Measurements from ENCODE around the gene BHLHE41.

Gene BHLHE41

DNA sequence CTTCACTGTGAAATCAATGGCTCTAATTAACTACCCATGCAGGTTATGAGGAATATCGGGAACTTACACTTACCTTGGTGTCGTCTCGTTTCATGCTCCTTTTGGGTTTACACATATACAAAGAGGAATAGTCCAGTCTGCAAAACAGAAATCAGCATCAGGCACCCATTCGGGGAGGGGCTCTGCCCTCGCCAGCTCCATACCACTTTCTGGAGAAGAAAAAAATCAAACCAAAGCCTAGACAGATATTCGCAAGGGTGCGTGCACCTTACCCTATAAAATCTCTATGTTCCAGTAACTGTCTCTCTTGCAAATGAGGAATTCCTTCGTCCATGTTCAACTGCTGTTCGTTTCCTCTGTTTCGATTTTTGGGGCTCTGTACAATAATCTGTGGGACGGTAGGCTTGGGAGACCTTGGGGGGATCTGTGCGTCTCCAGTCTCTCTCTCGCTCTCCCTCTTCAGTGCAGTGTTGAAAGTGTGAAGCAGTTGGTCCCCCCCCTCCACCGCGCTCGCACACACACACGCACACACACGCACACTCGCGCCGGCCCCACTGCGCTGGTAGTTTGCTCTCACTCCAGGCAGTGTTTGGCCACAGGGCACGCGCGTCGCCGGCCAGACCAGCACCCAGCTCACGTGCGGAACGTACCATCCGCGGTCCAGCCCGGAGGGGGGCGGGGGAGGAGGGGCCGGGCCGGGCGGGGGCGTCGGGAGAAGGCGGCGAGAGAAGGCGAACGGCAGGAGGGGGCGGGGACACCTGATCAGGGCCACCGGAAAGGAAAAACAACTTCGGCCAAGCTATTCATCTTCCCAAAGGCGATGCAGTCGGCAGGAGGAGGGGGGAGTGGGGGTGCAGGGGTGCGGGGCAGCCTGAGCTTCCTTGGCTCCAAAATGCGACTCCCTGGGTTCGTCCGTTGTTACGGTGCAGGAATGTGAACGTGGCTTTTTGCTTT, at the start of gene BHLHE41:
Gene BHLHE41, minus strand, starts transcription at position 592 of the 954 bp plus-strand sequence. Its CDS starts 258 bp downstream, at position 334.
- DNase-seq = no peak

GRCh38 chr12:26172946-26173552, 48.2 kb upstream of the BHLHE41 start:
- DNase-seq = no peak

DNA sequence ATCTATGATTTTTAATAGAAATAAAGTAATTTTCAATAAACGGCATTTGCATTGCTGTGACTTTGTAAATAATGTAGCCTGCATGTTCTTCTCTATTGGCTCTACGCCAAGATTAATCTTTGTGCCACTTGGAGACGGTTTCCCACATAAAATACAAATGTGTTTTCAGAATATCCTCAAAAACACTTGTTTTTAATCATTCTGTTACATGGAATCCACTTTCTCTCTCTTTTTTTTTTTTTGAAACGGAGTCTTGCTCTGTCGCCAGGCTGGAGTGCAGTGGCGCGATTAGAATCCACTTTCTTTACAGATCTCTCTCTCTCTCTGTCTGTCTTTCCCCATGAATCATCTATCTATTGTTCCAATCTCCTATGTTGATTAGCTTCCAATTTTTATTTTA, 47.7 kb upstream of the BHLHE41 start:
- DNase-seq = no peak

DNA sequence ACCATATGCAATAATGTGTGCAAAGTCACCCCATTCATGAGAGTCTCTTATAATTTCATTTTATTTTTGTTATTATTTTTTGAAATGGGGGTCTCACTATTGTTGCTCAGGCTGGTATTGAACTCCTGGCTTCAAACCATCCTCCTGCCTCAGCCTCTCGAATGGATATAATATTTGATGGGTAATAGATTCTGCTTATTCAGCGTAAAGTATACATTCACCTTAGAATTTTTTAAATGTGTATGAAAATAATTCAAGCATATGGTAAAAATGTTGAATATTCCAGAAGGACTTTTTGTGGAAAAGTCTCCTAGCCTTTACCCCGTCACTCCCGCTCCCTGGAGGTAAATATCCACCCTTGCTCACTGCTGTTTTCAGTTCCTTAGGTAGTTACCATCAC, 47.2 kb upstream of the BHLHE41 start:
- no peak for DNase-seq

GRCh38 chr12:26164118-26164517, 39.3 kb upstream of the BHLHE41 start:
- no peak for DNase-seq

GRCh38 chr12:26162905-26163304, 38.1 kb upstream of the BHLHE41 start:
- DNase-seq = no peak

GRCh38 chr12:26162174-26162573, 37.3 kb upstream of the BHLHE41 start:
- no peak for DNase-seq

DNA sequence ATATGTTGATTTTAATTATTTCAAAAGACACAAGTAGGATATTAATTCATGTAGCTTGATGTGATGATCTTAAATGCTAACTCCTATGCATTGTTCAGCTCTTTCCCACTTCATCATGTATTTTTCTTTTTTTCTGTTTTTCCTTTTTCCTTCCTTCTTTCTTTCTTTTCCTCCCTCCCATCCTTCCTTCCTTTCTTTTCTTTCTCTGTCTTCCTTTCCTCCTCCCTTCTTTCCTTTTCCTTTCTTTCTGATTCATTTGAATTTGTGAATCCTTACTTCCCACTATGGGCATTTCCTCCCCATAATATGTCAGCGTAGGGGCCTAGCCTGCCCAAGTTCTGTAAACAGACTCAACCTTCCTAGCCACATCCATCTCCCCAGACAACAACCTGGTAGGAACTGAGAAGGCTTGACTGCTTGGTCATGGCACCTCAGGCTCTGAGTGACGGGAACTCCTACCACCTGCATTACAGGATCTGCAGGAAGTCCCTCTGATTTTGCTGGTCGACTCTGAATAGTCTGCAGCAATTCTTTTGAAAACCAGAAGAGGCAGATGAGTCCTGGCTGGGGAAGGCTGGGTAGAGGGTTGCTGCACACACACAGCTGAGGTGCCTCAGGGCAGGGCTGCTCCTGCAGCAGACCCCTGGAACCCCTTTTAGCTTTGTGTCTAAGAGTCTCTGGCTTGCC, 33.4 kb upstream of the BHLHE41 start:
- DNase-seq = no peak

DNA sequence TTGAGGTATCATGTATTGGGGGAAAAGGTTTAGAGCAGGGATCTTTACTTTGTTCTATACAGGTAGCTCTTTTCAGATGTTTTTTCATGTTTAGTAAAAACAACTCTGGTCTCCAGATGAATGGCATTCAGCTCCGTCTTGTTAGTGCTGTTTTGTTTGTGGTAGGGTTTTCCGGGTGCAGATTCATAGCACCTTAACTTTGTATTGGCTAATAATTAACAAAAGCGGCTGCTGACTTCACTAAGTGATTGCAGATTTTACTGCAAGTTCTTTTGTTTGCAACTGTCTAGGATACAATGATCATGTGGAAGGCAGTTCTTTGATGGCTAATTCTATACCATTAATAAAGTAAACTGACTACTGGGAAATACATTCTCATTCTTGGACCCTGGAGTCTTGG, 32.2 kb upstream of the BHLHE41 start:
- no peak for DNase-seq

GRCh38 chr12:26156201-26156871, 31.5 kb upstream of the BHLHE41 start:
- DNase-seq = no peak

DNA sequence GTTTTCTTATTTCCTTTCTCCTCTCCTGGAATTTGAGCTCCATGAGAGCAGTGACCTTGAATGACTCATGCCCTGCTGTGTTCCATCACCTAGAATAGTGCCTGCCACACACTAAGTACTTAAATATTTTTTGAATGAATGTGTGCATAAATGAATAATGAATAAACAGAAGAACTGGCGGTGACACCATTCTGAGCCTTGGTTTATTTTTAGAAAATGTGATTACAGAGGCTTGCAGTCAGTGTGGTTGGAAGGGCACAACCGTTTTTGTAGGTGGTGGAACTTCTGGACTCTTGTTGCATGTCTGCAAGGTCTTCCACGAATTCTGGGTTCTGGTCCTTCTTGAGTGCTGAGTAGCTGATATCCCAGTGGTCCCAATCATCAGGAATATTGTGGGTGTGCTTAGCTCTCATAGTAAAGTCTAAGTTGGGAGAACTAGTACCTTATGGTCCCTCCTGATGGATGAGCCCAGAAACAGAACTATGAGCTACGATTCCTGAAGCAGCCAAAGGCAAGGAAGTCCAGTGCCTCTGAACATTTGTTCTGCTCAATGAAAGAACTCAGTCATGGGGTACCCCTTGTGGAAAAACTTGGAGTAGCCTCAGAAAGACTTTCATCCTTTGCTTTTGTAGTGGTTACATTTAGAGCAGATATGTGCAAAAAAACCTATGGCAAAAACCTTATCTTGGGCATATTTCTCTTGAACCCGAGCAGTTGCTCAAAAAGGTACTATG, 28.8 kb upstream of the BHLHE41 start:
- DNase-seq = no peak

DNA sequence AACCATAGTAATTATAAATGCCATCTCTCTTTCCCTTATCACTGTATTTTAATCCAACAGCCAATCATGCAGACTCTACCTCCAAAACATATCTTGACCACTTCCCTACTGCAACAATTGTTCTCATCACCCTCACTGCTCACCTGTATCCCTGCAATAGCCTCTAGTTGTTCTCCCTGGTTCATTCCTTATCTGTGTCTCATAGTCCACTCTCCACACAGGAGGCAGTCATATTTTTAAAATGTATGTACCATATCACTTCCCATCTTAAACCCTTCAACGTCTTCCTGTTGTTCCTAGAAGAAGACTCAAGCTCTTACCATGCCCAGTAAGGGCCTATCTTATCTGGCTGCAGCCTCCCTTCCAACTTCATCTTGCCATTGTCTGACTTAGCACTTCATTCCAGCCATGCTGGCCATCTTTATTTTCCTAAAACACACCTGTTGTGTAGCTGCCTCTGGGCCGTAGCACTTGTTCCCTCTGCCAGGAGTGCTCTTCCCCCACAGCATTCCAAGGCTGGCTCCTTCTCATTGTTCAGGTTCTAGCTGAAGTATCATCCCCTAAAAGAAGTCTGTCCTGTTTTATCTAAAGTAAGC, 27.8 kb upstream of the BHLHE41 start:
- DNase-seq = no peak

DNA sequence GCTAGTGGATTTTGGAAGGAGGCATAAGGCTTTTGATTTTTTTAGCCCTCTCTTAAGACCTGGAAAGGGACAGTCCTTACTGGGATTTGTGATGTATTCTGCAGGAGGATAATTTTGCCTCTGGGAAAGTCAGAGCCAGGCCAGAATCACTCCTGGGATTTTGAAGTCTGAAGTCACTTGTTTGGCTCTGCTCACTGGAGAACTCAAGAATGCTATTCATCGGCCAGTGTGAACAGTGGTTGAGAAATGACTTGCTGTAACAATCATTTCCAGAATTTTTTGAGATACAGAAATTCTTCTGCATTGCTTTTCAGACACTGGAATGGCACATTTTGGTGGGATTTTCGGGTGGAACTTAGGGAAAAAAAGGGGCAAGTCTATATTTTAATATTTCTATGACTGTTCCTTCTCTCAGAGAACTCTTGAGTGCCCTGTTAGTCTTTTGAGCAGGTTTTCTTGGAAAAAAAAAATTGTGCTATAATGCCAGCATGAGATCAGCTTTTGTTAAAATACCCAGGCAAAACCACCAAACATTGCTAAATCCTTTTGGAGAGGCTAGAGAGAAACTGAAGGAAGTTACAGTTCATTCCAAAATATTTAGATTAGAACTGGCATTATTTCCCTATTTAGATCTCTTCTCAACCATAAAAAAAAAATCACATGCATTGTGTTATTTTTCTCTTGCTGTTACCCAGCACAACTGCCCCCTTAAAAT, 26.1 kb upstream of the BHLHE41 start:
- no peak for DNase-seq

- DNase-seq = no peak
Observed at GRCh38 chr12:26149968-26150500, 25.2 kb upstream of the BHLHE41 start.

DNA sequence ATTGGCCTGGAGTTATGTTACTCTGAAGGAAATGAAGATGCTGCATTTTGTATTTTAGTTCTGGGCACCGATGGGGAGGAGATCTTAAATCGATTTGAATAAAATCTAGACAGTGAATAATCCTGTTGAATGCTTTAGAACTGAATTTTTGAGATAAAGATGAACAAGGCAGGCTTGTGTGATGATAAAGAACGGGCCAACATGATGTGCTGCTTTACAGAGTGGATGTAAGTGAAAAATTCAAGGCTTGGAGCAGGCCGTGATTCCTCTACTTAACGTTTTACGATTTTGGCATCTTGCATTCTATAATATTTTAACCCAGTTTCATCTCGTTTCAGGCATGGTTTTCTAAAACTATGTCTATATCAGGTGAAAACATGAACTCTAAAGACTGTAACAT, 23.5 kb upstream of the BHLHE41 start:
- DNase-seq = no peak

DNA sequence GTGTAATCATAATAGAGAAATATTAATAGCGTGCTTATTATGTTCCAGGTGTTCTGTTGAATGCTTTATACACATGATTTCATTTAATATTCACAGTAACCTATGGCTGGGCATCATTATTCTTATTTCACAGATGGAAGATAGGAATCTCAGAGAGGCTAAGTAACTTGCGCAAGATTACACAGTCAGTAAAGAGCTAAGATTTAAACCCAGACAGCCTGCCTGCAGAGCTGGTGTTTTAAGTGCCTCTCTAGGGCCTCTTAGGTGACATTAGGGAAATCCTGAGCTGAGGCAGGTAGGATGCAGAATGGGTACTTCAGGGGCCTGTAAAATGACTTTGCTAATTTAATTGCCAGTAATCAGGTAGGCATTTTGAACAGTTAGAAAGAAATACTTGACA, 18.5 kb upstream of the BHLHE41 start:
- DNase-seq = peak; percentile 9 to 57

- DNase-seq = no peak
Observed at GRCh38 chr12:26138860-26139259, 14.0 kb upstream of the BHLHE41 start.

GRCh38 chr12:26136688-26137087, 11.9 kb upstream of the BHLHE41 start:
- DNase-seq = no peak

GRCh38 chr12:26135571-26135970, 10.7 kb upstream of the BHLHE41 start:
- no peak for DNase-seq

- DNase-seq = peak; percentile 2 to 7
Observed at GRCh38 chr12:26135010-26135420, 10.2 kb upstream of the BHLHE41 start.

DNA sequence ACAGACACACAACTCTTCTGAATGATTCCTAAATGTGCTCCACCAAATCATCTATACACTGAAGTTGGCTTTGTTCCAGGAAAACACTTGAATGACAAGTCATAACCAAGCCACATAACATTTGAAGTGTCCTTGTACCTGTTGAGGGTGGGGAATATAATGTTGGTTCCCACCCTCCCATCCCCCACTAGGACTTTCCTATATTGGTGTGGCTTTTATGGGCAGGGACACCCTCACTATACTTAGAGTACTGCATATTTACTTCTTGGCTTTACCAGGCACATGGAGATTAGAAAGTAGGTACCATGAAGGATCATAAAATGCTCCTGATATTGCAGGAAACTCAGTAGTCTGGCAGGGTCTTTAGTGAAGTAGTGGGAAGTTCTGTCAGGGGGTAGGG, 9.7 kb upstream of the BHLHE41 start:
- DNase-seq = peak; percentile 11 to 33
